Keratinocyte (primary cell): ENCODE data around the gene ANKRD39. TPM values are rescaled to one million over a fixed set of nuclear protein-coding genes. Genes with fewer than 3 reads are reported as not detected.

ENCODE experiments used
- DNase-seq: peaks from one replicate; pipeline ENCODE4 v3.0.0-alpha.2; 2011; ENCODE audit warnings: low read depth, missing footprints, low spot score
- FAIRE-seq: peaks from 2 replicates; lab custom pipeline; 2011; peaks lifted over from hg19 to GRCh38; lab: Jason Lieb, UNC
- H2AFZ ChIP-seq: 2 replicates; pipeline ENCODE4 v1.6.0; 2012; ENCODE audit warnings: low read length, control low read depth, inconsistent platforms; ENCODE audit not compliant: control insufficient read depth
- H3K27ac ChIP-seq: 2 replicates; pipeline ENCODE4 v1.5.1; 2011; ENCODE audit warnings: low read length; ENCODE audit not compliant: control insufficient read depth, insufficient read depth
- H3K27me3 ChIP-seq: 3 replicates; pipeline ENCODE4 v1.6.0; 2011; ENCODE audit warnings: low read length; ENCODE audit not compliant: control insufficient read depth, insufficient read depth; ENCODE audit errors: extremely low read depth
- H3K36me3 ChIP-seq, 2 experiments: 2 replicates in 1 of 2; 3 replicates in 1 of 2; pipeline ENCODE4 v1.5.1; 2011; ENCODE audit warnings: low read length in 2 of 2, mild to moderate bottlenecking in 1 of 2; ENCODE audit not compliant: control insufficient read depth in 2 of 2, insufficient read depth in 2 of 2; ENCODE audit errors: extremely low read depth in 1 of 2
- H3K4me1 ChIP-seq: 3 replicates; pipeline ENCODE4 v1.5.1; 2011; ENCODE audit warnings: low read length; ENCODE audit not compliant: control insufficient read depth, insufficient read depth; ENCODE audit errors: extremely low read depth
- H3K4me2 ChIP-seq: 3 replicates; pipeline ENCODE4 v1.6.0; 2011; ENCODE audit warnings: low read depth, low read length; ENCODE audit not compliant: control insufficient read depth, insufficient read depth; ENCODE audit errors: extremely low read depth
- H3K4me3 ChIP-seq, 3 experiments: fragments of 200-600 bp in 1 of 3; sonication (generic) in 1 of 3; 2 replicates in 2 of 3; 3 replicates in 1 of 3; pipeline ENCODE4 v1.5.1; 2011 to 2016; ENCODE audit warnings: low read length in 3 of 3, mild to moderate bottlenecking in 3 of 3, control low read depth in 2 of 3, inconsistent platforms in 1 of 3, low read depth in 1 of 3, mixed read lengths in 1 of 3, mixed run types in 1 of 3, moderate library complexity in 1 of 3; ENCODE audit not compliant: control insufficient read depth in 2 of 3, insufficient read depth in 2 of 3; ENCODE audit errors: extremely low read depth in 1 of 3
- H3K79me2 ChIP-seq: 2 replicates; pipeline ENCODE4 v1.6.0; 2012; ENCODE audit warnings: low read length; ENCODE audit not compliant: control insufficient read depth, insufficient read depth
- H3K9ac ChIP-seq: 3 replicates; pipeline ENCODE4 v1.6.0; 2011; ENCODE audit warnings: low read length; ENCODE audit not compliant: control insufficient read depth, insufficient read depth; ENCODE audit errors: extremely low read depth
- H3K9me1 ChIP-seq: 3 replicates; pipeline ENCODE4 v1.6.0; 2011; ENCODE audit warnings: low read length; ENCODE audit not compliant: control insufficient read depth, insufficient read depth; ENCODE audit errors: extremely low read depth
- H3K9me3 ChIP-seq: 2 replicates; pipeline ENCODE4 v1.5.1; 2012; ENCODE audit warnings: low read depth, low read length; ENCODE audit not compliant: control insufficient read depth
- H4K20me1 ChIP-seq: 3 replicates; pipeline ENCODE4 v1.6.0; 2011; ENCODE audit warnings: low read length; ENCODE audit not compliant: control insufficient read depth, insufficient read depth; ENCODE audit errors: extremely low read depth
- CTCF ChIP-seq, 3 experiments: IDR thresholded peaks in 1 of 3; conservative IDR thresholded peaks in 1 of 3; optimal IDR thresholded peaks in 1 of 3; 2 replicates in 2 of 3; 3 replicates in 1 of 3; pipeline versions ENCODE3 to v1.5.1; 2011; ENCODE audit warnings: low read length in 3 of 3, mild to moderate bottlenecking in 3 of 3, moderate library complexity in 2 of 3, control low read depth in 1 of 3, inconsistent platforms in 1 of 3; ENCODE audit not compliant: insufficient read depth in 2 of 3; ENCODE audit errors: extremely low read depth in 1 of 3
- EZH2 ChIP-seq: IDR thresholded peaks from one replicate; pipeline ENCODE4 v1.6.1; 2012; ENCODE audit warnings: inconsistent platforms, mild to moderate bottlenecking, low read length, moderate library complexity
- dilution Hi-C: fragments of 300-500 bp; cut with MboI; formaldehyde crosslinking; loops from one replicate; pipeline ENCODE4 v1.7.0; 2020; ENCODE audit warnings: low sequenced_read_pairs; ENCODE audit not compliant: extremely low pct_ligation_motif_present
- polyA plus RNA-seq, 5 experiments: library from polyadenylated mRNA; depleted of rRNA in 3 of 5; stranded (reverse) in 3 of 5; stranded (forward) in 1 of 5; unstranded in 1 of 5; fragments of >200 nt; gene quantifications; 1 replicate in 1 of 5; 2 replicates in 3 of 5; 3 replicates in 1 of 5; pipeline versions ENCODE4 v1.2.1 to v1.2.3, GENCODE V29; 2011 to 2012; ENCODE audit warnings: missing spikeins in 2 of 5, low read depth in 1 of 5, low replicate concordance in 1 of 5

The ANKRD39 gene
- polyA plus RNA-seq, 1 donor (not counting 4 experiments of a cell fraction or from before 2014, with no cell fraction given) = 7.2 TPM

- Histone ChIP-seq H3K36me3 (peaks cover 26 to 40% of the 10 kb centered on the region in 2 experiments), H3K27me3 (no peaks in the 10 kb centered on the region), H3K4me3 (no peak overlapping the region), H3K4me2 (no peak overlapping the region), H3K9ac (no peak overlapping the region), H3K27ac (no peak overlapping the region), H3K4me1 (peaks cover 10% of the 10 kb centered on the region), H4K20me1 (no peaks in the 10 kb centered on the region), H3K9me3 (no peaks in the 10 kb centered on the region), H3K79me2 (peaks cover 8% of the 10 kb centered on the region), H3K9me1 (no peaks in the 10 kb centered on the region), H2AFZ (no peak overlapping the region)
- FAIRE-seq = no peak
- DNase-seq = no peak
- TF ChIP-seq CTCF (optimal IDR thresholded peaks at IDR 0.05 in 1 of 3, IDR thresholded peaks at IDR 0.05 in 1 of 3, conservative IDR thresholded peaks at IDR 0.05 in 1 of 3; ENCODE audit: extremely low read depth in 1 of 3, insufficient read depth in 2 of 3, low read length in 3 of 3) (no peak), EZH2 (no peak)
- dilution Hi-C loops = no loop called here
Measured at GRCh38 chr2:96861074-96861473, 3.3 kb upstream of the ANKRD39 start.

- Histone ChIP-seq H2AFZ (no peak overlapping the region), H3K9me1 (no peaks in the 10 kb centered on the region), H3K9ac (no peak overlapping the region), H3K79me2 (peaks cover 8% of the 10 kb centered on the region), H4K20me1 (no peaks in the 10 kb centered on the region), H3K4me2 (no peak overlapping the region), H3K27me3 (no peaks in the 10 kb centered on the region), H3K9me3 (no peaks in the 10 kb centered on the region), H3K36me3 (peaks cover 22 to 34% of the 10 kb centered on the region in 2 experiments), H3K27ac (no peak overlapping the region), H3K4me3 (no peak overlapping the region), H3K4me1 (peaks cover 10% of the 10 kb centered on the region)
- dilution Hi-C loops = no loop called here
- no peak for FAIRE-seq
- DNase-seq = no peak
- no peak for TF ChIP-seq CTCF (optimal IDR thresholded peaks at IDR 0.05 in 1 of 3, IDR thresholded peaks at IDR 0.05 in 1 of 3, conservative IDR thresholded peaks at IDR 0.05 in 1 of 3; ENCODE audit: extremely low read depth in 1 of 3, insufficient read depth in 2 of 3, low read length in 3 of 3)
- TF ChIP-seq EZH2 = no peak
Measured at GRCh38 chr2:96860065-96861029, 2.5 kb upstream of the ANKRD39 start.
